GM19463 (cell line): ENCODE data around the gene FEZ2.
"Not testable (repeated sequence)": the region's sequence is repeated elsewhere in the genome, so short reads cannot be mapped to it uniquely, and the experiment has no call there.

Experiments used
- ATAC-seq: cut with Tn5 transposase; IDR thresholded peaks from one replicate; pipeline ENCODE4 v1.9.1; 2021; ENCODE audit warnings: mild to moderate bottlenecking, moderate library complexity; ENCODE audit not compliant: unreplicated experiment

FEZ2 gene, protein sequence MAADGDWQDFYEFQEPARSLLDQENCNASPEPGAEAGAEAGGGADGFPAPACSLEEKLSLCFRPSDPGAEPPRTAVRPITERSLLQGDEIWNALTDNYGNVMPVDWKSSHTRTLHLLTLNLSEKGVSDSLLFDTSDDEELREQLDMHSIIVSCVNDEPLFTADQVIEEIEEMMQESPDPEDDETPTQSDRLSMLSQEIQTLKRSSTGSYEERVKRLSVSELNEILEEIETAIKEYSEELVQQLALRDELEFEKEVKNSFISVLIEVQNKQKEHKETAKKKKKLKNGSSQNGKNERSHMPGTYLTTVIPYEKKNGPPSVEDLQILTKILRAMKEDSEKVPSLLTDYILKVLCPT

DNA sequence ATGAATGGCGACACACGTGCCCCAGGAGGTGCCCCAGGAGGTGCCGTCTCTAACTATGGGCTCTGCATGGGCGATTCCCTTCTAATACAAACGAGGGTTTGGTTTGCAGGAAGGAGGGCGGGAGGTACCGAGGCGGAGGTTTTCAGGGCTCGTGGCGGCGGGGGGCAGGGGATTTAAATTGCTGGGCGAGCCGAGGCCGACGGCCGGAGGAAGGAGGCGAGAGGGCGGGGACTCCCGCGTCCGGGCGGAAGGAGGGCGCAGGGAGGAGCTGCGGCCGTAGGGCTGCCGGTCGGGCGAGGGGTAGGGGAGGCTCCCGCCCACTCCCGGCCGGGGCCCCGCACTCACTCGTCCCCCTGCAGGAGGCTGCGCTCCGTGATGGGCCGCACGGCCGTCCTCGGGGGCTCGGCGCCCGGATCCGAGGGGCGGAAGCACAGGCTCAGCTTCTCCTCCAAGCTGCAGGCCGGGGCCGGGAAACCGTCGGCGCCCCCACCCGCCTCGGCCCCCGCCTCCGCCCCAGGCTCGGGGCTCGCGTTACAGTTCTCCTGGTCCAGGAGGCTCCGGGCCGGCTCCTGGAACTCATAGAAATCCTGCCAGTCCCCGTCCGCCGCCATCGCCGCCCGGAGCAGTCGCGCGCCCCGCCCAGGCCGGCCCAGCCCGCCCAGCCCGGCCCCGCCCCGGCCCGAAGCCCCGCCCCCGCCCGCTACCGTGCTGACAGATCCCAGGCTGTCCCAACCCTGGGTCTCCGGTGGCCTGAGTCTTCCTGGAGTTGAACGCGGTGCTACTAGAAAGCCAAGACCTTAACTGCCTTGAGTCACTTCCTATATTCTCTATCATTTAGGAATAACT is at the start of gene FEZ2:
Gene FEZ2 (minus strand): TSS at position 637 of the 846 bp plus-strand sequence. CDS start 26 bp downstream, at position 611.
- ATAC-seq: peak; percentile 98

GRCh38 chr2:36634981-36635597 is 37.1 kb upstream of the FEZ2 start:
- ATAC-seq: no peak

DNA sequence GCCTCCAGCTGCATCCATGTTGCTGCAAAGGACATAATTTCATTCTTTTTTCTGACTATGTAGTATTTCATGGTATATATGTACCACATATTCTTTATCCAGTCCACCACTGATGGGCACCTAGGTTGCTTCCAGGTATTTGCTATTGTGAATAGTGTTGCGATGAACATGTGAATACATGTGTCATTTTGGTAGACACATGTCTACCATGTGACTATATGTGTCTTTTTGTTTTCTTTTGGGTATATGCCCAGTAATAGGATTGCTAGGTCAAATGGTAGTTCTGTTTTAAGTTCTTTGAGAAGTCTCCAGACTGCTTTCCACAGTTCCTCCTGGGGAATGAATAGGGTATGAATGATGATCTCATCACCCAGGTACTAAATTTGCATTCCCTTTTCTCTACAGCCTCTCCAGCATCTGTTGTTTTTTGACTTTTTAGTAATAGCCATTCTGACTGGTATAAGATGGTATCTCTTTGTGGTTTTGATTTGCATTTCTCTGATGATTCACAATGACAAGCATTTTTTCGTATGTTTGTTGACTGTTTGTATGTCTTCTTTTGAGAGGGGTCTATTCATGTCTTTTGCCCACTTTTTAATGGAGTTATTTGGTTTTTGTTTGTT is 35.6 kb upstream of the FEZ2 start:
- ATAC-seq: no peak

DNA sequence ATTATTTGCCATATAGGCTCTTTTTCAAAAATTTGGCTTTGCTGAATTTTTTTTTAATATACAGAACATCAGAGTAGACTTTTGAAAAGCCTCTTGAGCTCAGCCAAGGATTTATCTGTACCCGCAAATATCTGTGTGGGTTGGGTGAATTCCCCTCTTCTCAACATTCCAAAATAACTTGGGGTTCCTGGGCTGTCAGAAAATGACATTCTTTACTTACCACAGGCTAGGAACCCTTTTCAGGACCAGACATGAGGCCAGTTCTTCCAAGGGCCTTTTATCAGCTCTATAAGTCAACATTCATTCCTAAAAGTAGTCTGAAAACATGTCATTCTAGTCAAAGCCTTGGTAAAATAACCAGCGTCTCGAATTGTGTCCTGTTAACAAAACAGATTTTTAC is 28.8 kb upstream of the FEZ2 start:
- no peak for ATAC-seq

DNA sequence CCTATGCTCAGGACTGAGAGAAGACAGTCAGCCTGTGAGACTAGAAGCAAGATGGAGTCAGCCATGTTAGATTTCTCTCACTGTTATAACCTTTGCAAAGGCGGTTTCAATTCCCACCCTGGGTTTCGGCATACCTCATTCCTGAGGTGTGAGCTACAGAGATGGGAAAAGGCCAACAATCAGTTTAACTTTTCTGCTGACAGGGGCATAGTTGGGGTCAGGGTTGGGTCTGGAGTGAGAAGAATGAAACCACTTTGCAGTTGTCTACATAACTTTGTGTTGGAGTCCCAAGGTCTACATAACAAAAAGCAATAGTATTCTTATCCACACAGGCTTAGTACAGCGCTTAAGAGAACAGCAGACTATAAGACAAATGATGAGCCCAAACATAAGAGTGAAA is 28.1 kb upstream of the FEZ2 start:
- ATAC-seq: no peak

- no peak for ATAC-seq
Observed at GRCh38 chr2:36625304-36625703, 27.3 kb upstream of the FEZ2 start.

GRCh38 chr2:36620321-36620720 is 22.4 kb upstream of the FEZ2 start:
- no peak for ATAC-seq

- peak; percentile 98 for ATAC-seq
Observed at GRCh38 chr2:36618381-36618780, 20.4 kb upstream of the FEZ2 start.

DNA sequence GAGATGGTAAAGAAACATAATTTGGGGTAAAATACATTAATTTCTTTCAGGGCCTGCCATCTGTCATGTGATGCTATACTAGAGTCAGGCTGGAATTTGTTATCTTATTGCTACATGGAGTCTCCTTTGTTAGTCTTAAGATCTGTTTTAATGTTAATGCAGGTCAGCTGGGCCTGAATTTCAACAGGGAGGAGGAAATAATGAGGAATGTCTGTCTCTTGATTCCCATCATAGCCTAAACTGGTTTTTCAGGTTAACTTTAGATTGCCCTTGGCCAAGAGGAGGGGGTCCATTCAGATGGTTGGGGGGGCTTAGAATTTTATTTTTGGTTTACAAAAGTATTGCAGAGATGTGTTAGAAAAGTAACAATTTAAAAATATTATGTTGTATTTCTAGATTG is 19.0 kb upstream of the FEZ2 start:
- ATAC-seq: no peak

DNA sequence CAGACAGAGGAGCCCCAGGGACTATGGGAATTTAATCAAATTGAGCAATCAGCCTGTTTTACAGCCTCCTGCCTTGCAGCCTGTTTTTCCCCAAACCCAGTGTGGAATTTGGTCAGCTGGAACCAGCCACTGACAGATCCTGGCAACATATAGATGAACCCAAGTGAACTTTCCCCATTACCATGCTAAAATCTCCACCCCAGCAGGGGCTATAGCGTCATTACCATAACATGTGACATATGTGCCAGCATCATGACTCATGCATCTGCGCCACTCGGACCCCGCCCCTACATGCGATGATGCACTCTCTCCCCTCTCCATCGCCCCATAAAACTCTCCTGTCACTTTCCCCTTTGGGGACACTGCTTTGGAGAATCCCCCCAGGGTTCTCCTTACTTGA is 17.3 kb upstream of the FEZ2 start:
- ATAC-seq: no peak

GRCh38 chr2:36613801-36614200 is 15.8 kb upstream of the FEZ2 start:
- no peak for ATAC-seq

- no peak for ATAC-seq
Observed at GRCh38 chr2:36611316-36611990, 13.5 kb upstream of the FEZ2 start.

DNA sequence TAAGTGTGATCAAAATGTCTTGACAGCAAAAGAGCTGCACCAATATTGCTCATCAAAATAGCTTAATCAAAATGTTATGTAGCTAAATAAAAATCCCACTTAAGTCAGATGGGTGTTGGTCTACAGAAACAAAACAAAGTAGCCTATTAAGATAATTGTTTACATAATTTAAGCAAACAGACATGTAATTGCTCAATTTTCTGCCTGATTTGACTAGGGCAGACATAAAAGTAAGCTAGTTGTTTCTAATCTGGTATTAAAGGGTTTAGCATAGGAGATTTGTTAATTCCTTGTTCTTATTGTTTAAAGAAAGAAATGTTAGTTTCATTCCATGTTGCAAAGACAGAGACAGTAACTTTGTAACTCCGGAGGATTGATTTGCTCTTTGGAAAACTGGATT is 11.5 kb upstream of the FEZ2 start:
- no peak for ATAC-seq

DNA sequence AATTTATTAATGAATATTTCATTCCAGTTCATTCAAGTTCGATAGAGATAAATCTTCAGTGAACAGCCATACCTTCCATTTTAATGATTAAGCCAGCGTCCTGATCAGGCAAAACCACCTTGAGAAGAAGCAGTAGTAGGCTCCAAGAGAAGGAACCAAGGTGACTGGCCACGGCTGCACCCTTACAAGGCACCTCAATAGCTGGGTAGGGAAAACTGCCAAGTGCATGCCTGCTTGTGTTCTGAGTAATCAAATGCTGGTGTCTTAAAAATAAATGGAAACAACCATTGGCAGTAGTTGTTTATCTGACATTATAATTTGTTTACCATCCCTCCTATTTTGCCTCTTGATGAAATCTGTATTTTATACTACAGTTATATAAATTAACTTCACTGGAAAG is 10.0 kb upstream of the FEZ2 start:
- no peak for ATAC-seq

- no peak for ATAC-seq
Observed at GRCh38 chr2:36606925-36607324, 9.0 kb upstream of the FEZ2 start.

DNA sequence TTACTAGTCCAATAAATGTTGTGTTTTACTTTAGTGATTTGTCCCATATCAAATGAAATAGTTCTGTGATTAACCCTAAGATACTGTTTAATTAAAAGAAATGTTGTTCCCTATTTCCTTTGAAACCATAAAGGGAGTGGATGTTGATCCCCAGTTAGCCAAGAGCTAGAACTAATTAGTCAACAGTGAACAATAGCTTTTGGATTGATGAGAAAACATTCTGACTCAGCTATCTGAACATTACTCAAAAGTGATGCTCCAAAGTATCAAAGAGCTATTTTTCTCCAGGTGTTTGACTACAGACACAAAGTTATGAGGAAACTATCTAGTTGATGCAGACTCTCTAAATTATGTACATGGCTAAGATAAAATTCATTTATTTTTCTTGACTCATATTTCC is 7.3 kb upstream of the FEZ2 start:
- no peak for ATAC-seq

DNA sequence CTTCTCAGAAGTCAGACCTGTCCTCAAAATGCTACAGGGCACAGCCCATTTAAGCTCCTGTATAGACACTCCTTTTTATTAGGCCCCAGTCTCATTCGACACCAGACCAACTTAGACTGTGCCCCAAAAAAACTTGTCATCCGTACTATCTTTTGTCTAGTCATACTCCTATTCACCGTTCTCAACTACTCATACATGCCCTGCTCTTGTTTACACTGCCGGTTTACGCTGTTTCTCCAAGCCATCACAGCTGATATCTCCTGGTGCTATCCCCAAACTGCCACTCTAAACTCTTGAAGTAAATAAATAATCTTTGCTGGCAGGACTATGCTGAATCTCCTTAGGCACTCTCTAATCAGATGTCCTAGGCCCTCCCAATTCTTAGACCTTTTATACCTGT is 5.7 kb upstream of the FEZ2 start:
- not testable (repeated sequence) for ATAC-seq

DNA sequence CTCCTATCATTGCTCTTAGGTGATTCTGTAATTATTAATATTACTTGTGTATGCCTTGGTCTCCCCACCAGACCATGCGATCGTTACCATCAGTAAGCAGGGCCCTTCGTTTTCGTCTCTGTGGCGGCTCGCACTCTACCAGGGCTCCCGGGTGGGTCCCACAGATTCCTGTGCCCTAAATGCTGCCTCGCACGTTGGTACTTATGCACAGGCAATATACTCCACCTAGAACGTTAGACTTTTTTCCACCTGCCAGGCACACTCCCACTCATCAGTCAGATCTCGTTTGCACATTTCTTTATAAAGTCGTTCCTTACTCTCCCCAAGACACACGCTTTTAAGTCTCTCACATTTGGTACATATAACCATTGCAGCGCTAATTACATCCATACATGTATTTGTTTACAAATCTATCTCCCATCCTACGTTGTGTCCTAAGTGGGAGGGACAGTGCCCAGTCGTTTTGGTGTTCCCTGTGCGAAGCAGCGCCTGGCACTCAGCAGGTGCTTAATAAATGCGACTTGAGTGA is 901 bp downstream of the FEZ2 start:
- ATAC-seq: no peak

DNA sequence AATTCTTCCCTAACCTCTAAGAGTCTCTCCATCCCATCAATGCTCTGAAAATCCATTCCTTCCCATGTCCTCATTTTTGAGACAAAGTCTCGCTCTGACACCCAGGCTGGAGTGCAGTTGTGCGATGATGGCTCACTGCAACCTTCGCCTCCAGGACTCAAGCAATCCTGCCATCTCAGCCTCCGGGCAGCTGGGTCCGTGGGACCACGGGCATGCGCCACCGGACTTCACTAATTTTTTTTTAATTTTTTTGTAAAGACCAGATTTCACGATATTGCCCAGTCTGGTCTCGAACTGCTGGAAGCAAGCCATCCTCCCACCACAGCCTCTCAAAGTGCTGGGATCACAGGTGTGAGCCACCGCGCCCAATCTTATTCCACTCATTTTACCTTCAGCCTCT is 1.6 kb downstream of the FEZ2 start:
- no peak for ATAC-seq

GRCh38 chr2:36594849-36595248 is 3.1 kb downstream of the FEZ2 start:
- ATAC-seq: no peak

GRCh38 chr2:36589230-36589630 is 8.7 kb downstream of the FEZ2 start:
- no peak for ATAC-seq
